ENCODE results near the gene SPAG16. TPM values are rescaled to one million over a fixed set of nuclear protein-coding genes. Genes with fewer than 3 reads are reported as not detected.

SPAG16 gene
- total RNA-seq, 2 donors from 2014 or later, result 27.1 to 29.2 TPM

GRCh38 chr2:213627054-213627710, 342.9 kb downstream of the SPAG16 start:
- no peaks in the 10 kb centered on the region for H3K36me3 ChIP-seq
- no peak for DNase-seq (ENCODE audit: low spot score)
- TF ChIP-seq, protein P1, sequence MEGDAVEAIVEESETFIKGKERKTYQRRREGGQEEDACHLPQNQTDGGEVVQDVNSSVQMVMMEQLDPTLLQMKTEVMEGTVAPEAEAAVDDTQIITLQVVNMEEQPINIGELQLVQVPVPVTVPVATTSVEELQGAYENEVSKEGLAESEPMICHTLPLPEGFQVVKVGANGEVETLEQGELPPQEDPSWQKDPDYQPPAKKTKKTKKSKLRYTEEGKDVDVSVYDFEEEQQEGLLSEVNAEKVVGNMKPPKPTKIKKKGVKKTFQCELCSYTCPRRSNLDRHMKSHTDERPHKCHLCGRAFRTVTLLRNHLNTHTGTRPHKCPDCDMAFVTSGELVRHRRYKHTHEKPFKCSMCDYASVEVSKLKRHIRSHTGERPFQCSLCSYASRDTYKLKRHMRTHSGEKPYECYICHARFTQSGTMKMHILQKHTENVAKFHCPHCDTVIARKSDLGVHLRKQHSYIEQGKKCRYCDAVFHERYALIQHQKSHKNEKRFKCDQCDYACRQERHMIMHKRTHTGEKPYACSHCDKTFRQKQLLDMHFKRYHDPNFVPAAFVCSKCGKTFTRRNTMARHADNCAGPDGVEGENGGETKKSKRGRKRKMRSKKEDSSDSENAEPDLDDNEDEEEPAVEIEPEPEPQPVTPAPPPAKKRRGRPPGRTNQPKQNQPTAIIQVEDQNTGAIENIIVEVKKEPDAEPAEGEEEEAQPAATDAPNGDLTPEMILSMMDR (IDR thresholded peaks at IDR 0.05), result no peak
- TF ChIP-seq POLR2A (IDR thresholded peaks at IDR 0.05) (no peak), POLR2AphosphoS5 (IDR thresholded peaks at IDR 0.05) (no peak)
- H3K9me3 ChIP-seq, result no peaks in the 10 kb centered on the region
- WGBS, result 69% methylated on average over 5 of the region's 5 CpGs
- no peaks in the 10 kb centered on the region for H3K4me1 ChIP-seq (replicated peaks)
- no peak overlapping the region for H3K4me3 ChIP-seq
- H3K27ac ChIP-seq, result no peak overlapping the region
- intact Hi-C loops (cut with DNase I), result no loop called here
- no peaks in the 10 kb centered on the region for H3K27me3 ChIP-seq (replicated peaks; ENCODE audit: insufficient read depth)

DNA sequence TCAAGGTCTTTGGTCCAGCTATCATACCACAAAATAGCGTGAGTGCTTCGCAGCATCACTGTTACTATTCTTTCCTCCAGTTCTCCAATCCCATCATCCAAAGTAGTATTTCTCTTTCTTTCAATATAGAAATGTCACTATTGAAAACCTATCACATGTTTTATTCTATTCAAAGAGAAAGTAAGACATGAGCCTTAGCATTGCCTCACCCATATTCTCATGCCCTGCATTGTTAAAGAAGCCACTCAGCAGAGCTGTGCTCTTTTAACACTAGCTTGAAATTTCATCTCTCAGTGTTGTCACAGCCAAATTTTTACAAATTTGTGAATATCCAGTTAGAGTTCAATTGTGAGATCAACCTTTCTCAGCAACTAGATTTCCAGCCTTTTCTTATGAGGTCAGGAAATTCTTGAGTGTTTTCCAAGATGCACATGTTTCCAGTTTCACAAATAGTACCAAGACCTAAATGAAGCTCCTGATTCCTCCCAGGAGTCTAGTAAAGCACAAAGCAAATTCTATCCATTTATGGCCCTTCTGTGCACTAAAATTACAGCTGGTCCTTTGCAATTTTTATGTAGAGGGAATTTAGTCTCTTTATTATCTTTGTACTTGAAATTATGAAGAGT, 343.7 kb downstream of the SPAG16 start:
- H3K4me3 ChIP-seq, result no peak overlapping the region
- intact Hi-C loops (cut with DNase I), result no loop called here

GRCh38 chr2:213640738-213641425, 356.6 kb downstream of the SPAG16 start:
- DNase-seq (ENCODE audit: low spot score), result no peak
- no peak overlapping the region for H3K27ac ChIP-seq
- intact Hi-C loops (cut with DNase I), result no loop called here
- no peaks in the 10 kb centered on the region for H3K4me1 ChIP-seq (replicated peaks)
- WGBS, result 50% methylated on average over 3 of the region's 3 CpGs
- H3K36me3 ChIP-seq, result no peaks in the 10 kb centered on the region
- TF ChIP-seq POLR2A (IDR thresholded peaks at IDR 0.05), result no peak
- TF ChIP-seq POLR2AphosphoS5 (IDR thresholded peaks at IDR 0.05), result no peak
- TF ChIP-seq, protein P1 (IDR thresholded peaks at IDR 0.05), result no peak
- no peak overlapping the region for H3K4me3 ChIP-seq
- no peaks in the 10 kb centered on the region for H3K9me3 ChIP-seq
- no peaks in the 10 kb centered on the region for H3K27me3 ChIP-seq (replicated peaks; ENCODE audit: insufficient read depth)

More for the DNA sequence above, 343.7 kb downstream of the SPAG16 start:
- H3K27ac ChIP-seq, result no peak overlapping the region
- no peaks in the 10 kb centered on the region for H3K4me1 ChIP-seq (replicated peaks)
- no peak for DNase-seq (ENCODE audit: low spot score)
- H3K9me3 ChIP-seq, result no peaks in the 10 kb centered on the region
- TF ChIP-seq POLR2AphosphoS5 (IDR thresholded peaks at IDR 0.05) (no peak), POLR2A (IDR thresholded peaks at IDR 0.05) (no peak)
- TF ChIP-seq, protein P1 (IDR thresholded peaks at IDR 0.05), result no peak
- H3K36me3 ChIP-seq, result no peaks in the 10 kb centered on the region
- 98% methylated on average over 2 of the region's 2 CpGs for WGBS
- no peaks in the 10 kb centered on the region for H3K27me3 ChIP-seq (replicated peaks; ENCODE audit: insufficient read depth)

GRCh38 chr2:213644926-213645325, 360.7 kb downstream of the SPAG16 start:
- Histone ChIP-seq H3K4me3 (no peak overlapping the region), H3K9me3 (no peaks in the 10 kb centered on the region), H3K36me3 (no peaks in the 10 kb centered on the region), H3K4me1 (replicated peaks) (no peaks in the 10 kb centered on the region), H3K27ac (no peak overlapping the region), H3K27me3 (replicated peaks; ENCODE audit: insufficient read depth) (no peaks in the 10 kb centered on the region)
- WGBS, result 90% methylated on average over 4 of the region's 4 CpGs
- no peak for DNase-seq (ENCODE audit: low spot score)
- TF ChIP-seq, protein P1 (IDR thresholded peaks at IDR 0.05), result no peak
- TF ChIP-seq POLR2AphosphoS5 (IDR thresholded peaks at IDR 0.05) (no peak), POLR2A (IDR thresholded peaks at IDR 0.05) (no peak)
- intact Hi-C loops (cut with DNase I), result no loop called here

Data from prostate gland (tissue), 2 donors.